ENCODE data around the gene VAMP5. TPM values are rescaled to one million over a fixed set of nuclear protein-coding genes. Genes with fewer than 3 reads are reported as not detected.

The VAMP5 gene
- total and polyA plus RNA-seq, 2 donors (not counting 3 experiments of a cell fraction or from before 2014, with no cell fraction given): 186 to 624 TPM

DNA sequence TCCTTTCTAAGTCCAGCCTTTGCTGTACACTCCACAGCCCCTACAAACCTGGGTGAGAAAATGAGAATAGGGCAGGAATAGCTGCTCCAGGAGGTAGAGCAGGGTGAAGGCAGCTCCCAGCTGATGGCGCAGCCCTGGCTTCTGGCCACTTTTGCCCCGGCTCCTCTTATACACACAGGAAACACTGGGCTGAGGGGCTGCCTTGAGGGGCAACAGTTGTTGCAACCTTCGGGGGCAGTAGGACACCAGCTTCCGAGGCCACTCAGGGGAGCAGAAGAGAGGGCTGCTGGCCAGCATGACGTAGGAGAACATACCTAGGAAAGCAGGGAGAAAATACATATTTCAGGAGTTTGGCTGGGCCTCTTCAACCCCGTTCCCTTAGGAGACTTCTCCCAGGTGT lies 31.0 kb upstream of the VAMP5 start:
- TF ChIP-seq, protein P1, sequence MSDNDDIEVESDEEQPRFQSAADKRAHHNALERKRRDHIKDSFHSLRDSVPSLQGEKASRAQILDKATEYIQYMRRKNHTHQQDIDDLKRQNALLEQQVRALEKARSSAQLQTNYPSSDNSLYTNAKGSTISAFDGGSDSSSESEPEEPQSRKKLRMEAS (IDR thresholded peaks at IDR 0.05; ENCODE audit: insufficient read depth, insufficient read length): no peak
- TF ChIP-seq GATA2 (IDR thresholded peaks at IDR 0.05; ENCODE audit: insufficient read depth, insufficient read length, low read depth, low read length) (no peak), JUN (IDR thresholded peaks at IDR 0.05; ENCODE audit: borderline replicate concordance, insufficient read depth, insufficient read length, low read depth) (no peak), FOS (IDR thresholded peaks at IDR 0.05; ENCODE audit: borderline replicate concordance, insufficient read depth, low read length) (no peak), EZH2 (IDR thresholded peaks at IDR 0.05; ENCODE audit: borderline replicate concordance, low read depth, low read length, severe bottlenecking) (no peak), POLR2A (IDR thresholded peaks at IDR 0.05; ENCODE audit: low read depth, low read length) (no peak), MYC (IDR thresholded peaks at IDR 0.05; ENCODE audit: low read depth, low read length) (no peak), POLR2AphosphoS5 (IDR thresholded peaks at IDR 0.05; ENCODE audit: insufficient read depth, low read depth, low read length) (no peak)
- TF ChIP-seq, protein P2, sequence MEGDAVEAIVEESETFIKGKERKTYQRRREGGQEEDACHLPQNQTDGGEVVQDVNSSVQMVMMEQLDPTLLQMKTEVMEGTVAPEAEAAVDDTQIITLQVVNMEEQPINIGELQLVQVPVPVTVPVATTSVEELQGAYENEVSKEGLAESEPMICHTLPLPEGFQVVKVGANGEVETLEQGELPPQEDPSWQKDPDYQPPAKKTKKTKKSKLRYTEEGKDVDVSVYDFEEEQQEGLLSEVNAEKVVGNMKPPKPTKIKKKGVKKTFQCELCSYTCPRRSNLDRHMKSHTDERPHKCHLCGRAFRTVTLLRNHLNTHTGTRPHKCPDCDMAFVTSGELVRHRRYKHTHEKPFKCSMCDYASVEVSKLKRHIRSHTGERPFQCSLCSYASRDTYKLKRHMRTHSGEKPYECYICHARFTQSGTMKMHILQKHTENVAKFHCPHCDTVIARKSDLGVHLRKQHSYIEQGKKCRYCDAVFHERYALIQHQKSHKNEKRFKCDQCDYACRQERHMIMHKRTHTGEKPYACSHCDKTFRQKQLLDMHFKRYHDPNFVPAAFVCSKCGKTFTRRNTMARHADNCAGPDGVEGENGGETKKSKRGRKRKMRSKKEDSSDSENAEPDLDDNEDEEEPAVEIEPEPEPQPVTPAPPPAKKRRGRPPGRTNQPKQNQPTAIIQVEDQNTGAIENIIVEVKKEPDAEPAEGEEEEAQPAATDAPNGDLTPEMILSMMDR (IDR thresholded peaks at IDR 0.05; ENCODE audit: extremely low read depth in 1 of 2, insufficient read depth in 1 of 2, low read depth in 1 of 2, low read length in 2 of 2): no peak
- Histone ChIP-seq H3K9me1 (replicated peaks; ENCODE audit: control insufficient read depth, extremely low read depth, insufficient read depth, low read length) (no peaks in the 10 kb centered on the region), H3K4me2 (ENCODE audit: insufficient read depth, low read length) (no peak overlapping the region), H3K4me3 (replicated peaks in 1 of 3; ENCODE audit: insufficient read depth in 1 of 3, low read depth in 1 of 3, low read length in 3 of 3) (no peak overlapping the region), H3K4me1 (ENCODE audit: control insufficient read depth, extremely low read depth, insufficient read depth, low read length) (peaks cover 17% of the 10 kb centered on the region), H3K9me3 (replicated peaks; ENCODE audit: control insufficient read depth, insufficient read depth, low read length) (no peaks in the 10 kb centered on the region), H2AFZ (ENCODE audit: low read depth, low read length) (no peak overlapping the region), H3K36me3 (ENCODE audit: control insufficient read depth in 2 of 2, extremely low read depth in 1 of 2, insufficient read depth in 2 of 2, low read length in 2 of 2) (peaks cover 13 to 36% of the 10 kb centered on the region in 2 experiments), H3K27me3 (ENCODE audit: control insufficient read depth in 2 of 2, insufficient read depth in 2 of 2, low read length in 2 of 2) (no peaks in the 10 kb centered on the region), H3K27ac (ENCODE audit: insufficient read depth, low read depth, low read length) (no peak overlapping the region), H4K20me1 (replicated peaks; ENCODE audit: control insufficient read depth, extremely low read depth, insufficient read depth, low read length) (no peaks in the 10 kb centered on the region), H3K79me2 (ENCODE audit: control insufficient read depth, insufficient read depth, low read length) (peaks cover 2% of the 10 kb centered on the region), H3K9ac (replicated peaks; ENCODE audit: extremely low read depth, insufficient read depth, low read length) (no peak overlapping the region)
- ChIA-PET CTCF (interaction anchor here (0.9 to 6.8 kb wide), 7 partner anchors 12 to 254 kb away, joined by 3 to 236 read pairs (median 19); partner anchors contain the start of gene SH2D6), POLR2A (interaction anchor here (0.6 to 6.3 kb wide), 2 partner anchors 9 to 13 kb away, joined by 3 to 73 read pairs; partner anchors contain the start of gene MAT2A)
- FAIRE-seq (no peak), DNase-seq (ENCODE audit: low read depth, low spot score) (no peak)
- BruUV-seq (replicated peaks): no TSS peak
- intact Hi-C loops (cut with micrococcal nuclease) (loop anchor here (2.0 to 5.0 kb wide), 3 partner anchors 50 to 201 kb away; partner anchors contain the start of genes ELMOD3, RETSAT, TMEM150A and USP39), dilution Hi-C loops (cut with MboI; ENCODE audit: extremely low pct_ligation_motif_present, low sequenced_read_pairs) (no loop called here)
